ENCODE results near the gene HOXC12.

HOXC12 gene

DNA sequence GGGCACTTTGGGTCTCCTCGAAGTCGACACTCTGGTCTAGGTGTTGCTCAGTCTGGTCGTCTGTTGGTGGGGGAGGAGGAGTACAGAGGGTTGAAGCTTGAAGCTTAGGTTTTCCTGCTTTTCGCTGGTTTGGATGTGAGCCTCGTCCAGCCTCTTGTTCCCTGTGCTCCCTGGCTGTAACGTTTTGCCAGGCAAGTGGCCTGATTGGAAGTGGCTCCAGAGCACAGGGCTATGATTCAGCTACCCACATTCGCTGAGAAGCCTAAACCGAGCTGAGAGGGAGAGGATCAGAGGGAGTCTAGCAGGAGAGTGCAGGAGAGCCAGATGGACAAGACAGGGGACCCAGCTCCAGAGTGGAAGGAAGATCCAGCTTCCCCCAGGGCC is 36.4 kb downstream of the HOXC12 start:
- peaks cover 96% of the 10 kb centered on the region for H3K27me3 ChIP-seq (replicated peaks; ENCODE audit: insufficient read depth, low read length)
- H3K4me3 ChIP-seq (ENCODE audit: low read length): no peak overlapping the region
- no peak overlapping the region for H2AFZ ChIP-seq (ENCODE audit: low read length)

GRCh38 chr12:53992377-53992889 is 37.7 kb downstream of the HOXC12 start:
- no peaks in the 10 kb centered on the region for H3K9me3 ChIP-seq (replicated peaks; ENCODE audit: insufficient read depth, low read length)
- peaks cover 96% of the 10 kb centered on the region for H3K27me3 ChIP-seq (replicated peaks; ENCODE audit: insufficient read depth, low read length)
- no peak for TF ChIP-seq EZH2phosphoT487 (IDR thresholded peaks at IDR 0.05; ENCODE audit: low read length)
- TF ChIP-seq EZH2 (optimal IDR thresholded peaks at IDR 0.05; ENCODE audit: low read depth, low read length): no peak
- TF ChIP-seq, protein P1, sequence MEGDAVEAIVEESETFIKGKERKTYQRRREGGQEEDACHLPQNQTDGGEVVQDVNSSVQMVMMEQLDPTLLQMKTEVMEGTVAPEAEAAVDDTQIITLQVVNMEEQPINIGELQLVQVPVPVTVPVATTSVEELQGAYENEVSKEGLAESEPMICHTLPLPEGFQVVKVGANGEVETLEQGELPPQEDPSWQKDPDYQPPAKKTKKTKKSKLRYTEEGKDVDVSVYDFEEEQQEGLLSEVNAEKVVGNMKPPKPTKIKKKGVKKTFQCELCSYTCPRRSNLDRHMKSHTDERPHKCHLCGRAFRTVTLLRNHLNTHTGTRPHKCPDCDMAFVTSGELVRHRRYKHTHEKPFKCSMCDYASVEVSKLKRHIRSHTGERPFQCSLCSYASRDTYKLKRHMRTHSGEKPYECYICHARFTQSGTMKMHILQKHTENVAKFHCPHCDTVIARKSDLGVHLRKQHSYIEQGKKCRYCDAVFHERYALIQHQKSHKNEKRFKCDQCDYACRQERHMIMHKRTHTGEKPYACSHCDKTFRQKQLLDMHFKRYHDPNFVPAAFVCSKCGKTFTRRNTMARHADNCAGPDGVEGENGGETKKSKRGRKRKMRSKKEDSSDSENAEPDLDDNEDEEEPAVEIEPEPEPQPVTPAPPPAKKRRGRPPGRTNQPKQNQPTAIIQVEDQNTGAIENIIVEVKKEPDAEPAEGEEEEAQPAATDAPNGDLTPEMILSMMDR (IDR thresholded peaks at IDR 0.05; ENCODE audit: low read length): no peak
- H3K27ac ChIP-seq (ENCODE audit: low read length): no peak overlapping the region
- no peak for DNase-seq
- 0 out of 2 replicates have a peak, but pooled peaks cover 6% of the 10 kb centered on the region for H3F3A ChIP-seq (ENCODE audit: insufficient read depth, low read length)
- H3K9ac ChIP-seq (ENCODE audit: low read length): no peak overlapping the region
- H2AFZ ChIP-seq (ENCODE audit: low read length): no peak overlapping the region
- no peak overlapping the region for H3K4me3 ChIP-seq (ENCODE audit: low read length)
- no peaks in the 10 kb centered on the region for H4K20me1 ChIP-seq (ENCODE audit: insufficient read depth, low read length)
- H3K4me1 ChIP-seq (ENCODE audit: low read length): peaks cover 23% of the 10 kb centered on the region; the same call in 1 of the 2 replicates
- no peaks in the 10 kb centered on the region for H3K79me2 ChIP-seq (ENCODE audit: low read length)
- H3K9me2 ChIP-seq (replicated peaks; ENCODE audit: insufficient read depth, low read length): no peaks in the 10 kb centered on the region
- no peak overlapping the region for H3K4me2 ChIP-seq (ENCODE audit: low read depth, low read length)
- no peaks in the 10 kb centered on the region for H3K36me3 ChIP-seq (replicated peaks; ENCODE audit: insufficient read depth, low read length)

More for the DNA sequence above, 36.4 kb downstream of the HOXC12 start:
- Histone ChIP-seq H3F3A (ENCODE audit: insufficient read depth, low read length) (0 out of 2 replicates have a peak, but pooled peaks cover 6% of the 10 kb centered on the region), H3K9me2 (replicated peaks; ENCODE audit: insufficient read depth, low read length) (no peaks in the 10 kb centered on the region), H4K20me1 (ENCODE audit: insufficient read depth, low read length) (no peaks in the 10 kb centered on the region), H3K79me2 (ENCODE audit: low read length) (no peaks in the 10 kb centered on the region), H3K27ac (ENCODE audit: low read length) (no peak overlapping the region), H3K36me3 (replicated peaks; ENCODE audit: insufficient read depth, low read length) (no peaks in the 10 kb centered on the region), H3K9ac (ENCODE audit: low read length) (no peak overlapping the region), H3K4me1 (ENCODE audit: low read length) (peaks cover 20% of the 10 kb centered on the region; the same call in 1 of the 2 replicates), H3K4me2 (ENCODE audit: low read depth, low read length) (no peak overlapping the region), H3K9me3 (replicated peaks; ENCODE audit: insufficient read depth, low read length) (no peaks in the 10 kb centered on the region)
- TF ChIP-seq, protein P1 (IDR thresholded peaks at IDR 0.05; ENCODE audit: low read length): no peak
- peak; percentile 28 for TF ChIP-seq EZH2 (optimal IDR thresholded peaks at IDR 0.05; ENCODE audit: low read depth, low read length)
- DNase-seq: no peak

DNA sequence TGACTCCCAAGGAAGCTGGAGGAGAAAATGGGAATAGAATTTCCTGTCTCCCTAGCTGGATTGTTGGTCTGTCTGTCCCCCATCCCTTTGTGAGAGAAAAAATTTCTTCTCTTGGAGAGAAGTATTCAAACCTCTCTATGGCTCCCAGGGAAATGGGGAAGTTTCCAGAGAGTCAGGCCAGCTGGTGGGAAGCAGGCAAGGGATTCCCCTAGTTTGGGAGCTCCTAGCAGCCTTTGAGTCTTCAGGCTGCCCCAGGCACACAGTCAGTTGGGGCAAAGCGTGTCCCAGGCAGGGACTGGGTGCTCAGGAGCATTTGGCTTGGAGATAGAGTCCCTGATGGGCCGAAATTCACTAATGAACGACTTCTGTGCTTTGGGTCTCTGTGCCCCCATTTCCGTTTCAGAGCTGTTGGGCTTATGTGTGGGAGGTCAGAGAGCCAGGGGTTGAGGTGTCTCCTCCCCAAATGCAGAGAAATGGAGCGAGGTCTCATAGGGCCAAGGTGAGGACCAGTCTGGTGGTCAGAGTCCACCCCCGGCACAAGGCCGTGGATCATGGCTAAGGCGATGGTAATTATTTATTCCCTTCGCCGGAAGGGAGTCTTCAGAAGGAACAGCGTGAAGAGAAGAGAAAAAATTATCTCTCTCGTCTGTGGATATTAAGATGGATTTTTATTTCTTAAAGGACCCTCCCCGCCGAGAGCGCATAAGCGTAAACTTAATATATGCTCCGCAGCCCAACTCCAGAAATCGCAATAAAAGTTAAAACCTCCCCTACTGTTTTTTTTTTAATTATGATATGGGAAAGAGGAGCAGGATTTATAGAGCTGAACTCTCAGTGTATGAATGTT is 38.7 kb downstream of the HOXC12 start:
- Histone ChIP-seq H3K79me2 (ENCODE audit: low read length) (no peaks in the 10 kb centered on the region), H3K27me3 (replicated peaks; ENCODE audit: insufficient read depth, low read length) (peaks cover 96% of the 10 kb centered on the region), H3K27ac (ENCODE audit: low read length) (no peak overlapping the region), H3F3A (ENCODE audit: insufficient read depth, low read length) (0 out of 2 replicates have a peak, but pooled peaks cover 6% of the 10 kb centered on the region), H3K4me1 (ENCODE audit: low read length) (peaks cover 21% of the 10 kb centered on the region; the same call in 1 of the 2 replicates), H3K9ac (ENCODE audit: low read length) (no peak overlapping the region), H3K4me2 (ENCODE audit: low read depth, low read length) (no peak overlapping the region), H3K9me3 (replicated peaks; ENCODE audit: insufficient read depth, low read length) (no peaks in the 10 kb centered on the region), H2AFZ (ENCODE audit: low read length) (no peak overlapping the region), H3K9me2 (replicated peaks; ENCODE audit: insufficient read depth, low read length) (no peaks in the 10 kb centered on the region), H3K36me3 (replicated peaks; ENCODE audit: insufficient read depth, low read length) (no peaks in the 10 kb centered on the region), H4K20me1 (ENCODE audit: insufficient read depth, low read length) (no peaks in the 10 kb centered on the region), H3K4me3 (ENCODE audit: low read length) (no peak overlapping the region)
- DNase-seq: no peak
- no peak for TF ChIP-seq EZH2phosphoT487 (IDR thresholded peaks at IDR 0.05; ENCODE audit: low read length)
- TF ChIP-seq EZH2 (optimal IDR thresholded peaks at IDR 0.05; ENCODE audit: low read depth, low read length): no peak
- TF ChIP-seq, protein P1 (IDR thresholded peaks at IDR 0.05; ENCODE audit: low read length): no peak

All from MM.1S (cell line).